Endothelial cell of umbilical vein (primary cell): ENCODE measurements around the gene OPCML. TPM values are rescaled to one million over a fixed set of nuclear protein-coding genes. Genes with fewer than 3 reads are reported as not detected.

Experiments
- BruUV-seq: library from RNA; stranded (reverse); fragments of 400-500 nt; replicated peaks from 2 replicates; lab custom pipeline; 2021; lab: Mats Ljungman, UMichigan
- CTCF ChIA-PET: fragments of 300-600, 350-600 bp; sonication (Branson Sonifier 250); formaldehyde crosslinking; loops from one replicate; lab custom pipeline; 2021; ENCODE audit warnings: antibody characterized with exemption, inconsistent platforms; lab: Charles Lee
- POLR2A ChIA-PET: fragments of 300-600, 350-600 bp; sonication (Branson Sonifier 250); formaldehyde crosslinking; loops from one replicate; lab custom pipeline; 2021; ENCODE audit warnings: antibody characterized with exemption, inconsistent platforms; lab: Charles Lee
- DNase-seq: peaks from one replicate; pipeline ENCODE4 v3.0.0-alpha.2; 2011; ENCODE audit warnings: low read depth, low spot score
- FAIRE-seq: peaks from 2 replicates; lab custom pipeline; 2011; peaks lifted over from hg19 to GRCh38; lab: Jason Lieb, UNC
- H2AFZ ChIP-seq: 2 replicates; pipeline ENCODE4 v1.6.0; 2012; ENCODE audit warnings: low read depth, low read length, control low read depth, inconsistent platforms
- H3K27ac ChIP-seq: 2 replicates; pipeline ENCODE4 v1.5.1; 2011; ENCODE audit warnings: low read depth, mild to moderate bottlenecking, control low read depth, low read length, moderate library complexity; ENCODE audit not compliant: insufficient read depth
- H3K27me3 ChIP-seq, 2 experiments: 2 replicates each; pipeline versions ENCODE4 v1.6.0 to v1.6.1; 2011; ENCODE audit warnings: low read length in 2 of 2, mixed read lengths in 1 of 2; ENCODE audit not compliant: control insufficient read depth in 2 of 2, insufficient read depth in 2 of 2
- H3K36me3 ChIP-seq, 2 experiments: 2 replicates in 1 of 2; 3 replicates in 1 of 2; pipeline ENCODE4 v1.5.1; 2011; ENCODE audit warnings: low read length in 2 of 2, mild to moderate bottlenecking in 1 of 2, moderate library complexity in 1 of 2; ENCODE audit not compliant: control insufficient read depth in 2 of 2, insufficient read depth in 2 of 2; ENCODE audit errors: extremely low read depth in 1 of 2
- H3K4me1 ChIP-seq: 3 replicates; pipeline ENCODE4 v1.5.1; 2011; ENCODE audit warnings: mild to moderate bottlenecking, low read length; ENCODE audit not compliant: control insufficient read depth, insufficient read depth; ENCODE audit errors: extremely low read depth
- H3K4me2 ChIP-seq: 2 replicates; pipeline ENCODE4 v1.6.1; 2011; ENCODE audit warnings: low read length, control low read depth, mixed read lengths; ENCODE audit not compliant: insufficient read depth
- H3K4me3 ChIP-seq, 3 experiments: fragments of 200-600 bp in 1 of 3; sonication (generic), shearing (Covaris generic) in 1 of 3; replicated peaks in 1 of 3; 2 replicates each; pipeline ENCODE4 v1.5.1; 2011 to 2016; ENCODE audit warnings: control low read depth in 3 of 3, low read length in 3 of 3, mild to moderate bottlenecking in 2 of 3, inconsistent platforms in 1 of 3, low read depth in 1 of 3, moderate library complexity in 1 of 3; ENCODE audit not compliant: insufficient read depth in 1 of 3
- H3K79me2 ChIP-seq: 2 replicates; pipeline ENCODE4 v1.6.0; 2012; ENCODE audit warnings: low read length, inconsistent platforms; ENCODE audit not compliant: control insufficient read depth, insufficient read depth
- H3K9ac ChIP-seq: replicated peaks from 2 replicates; pipeline ENCODE3; 2011; ENCODE audit warnings: low read length, control low read depth; ENCODE audit not compliant: insufficient read depth; ENCODE audit errors: extremely low read depth
- H3K9me1 ChIP-seq: replicated peaks from 3 replicates; pipeline ENCODE4 v1.6.0; 2011; ENCODE audit warnings: mild to moderate bottlenecking, low read length; ENCODE audit not compliant: control insufficient read depth, insufficient read depth; ENCODE audit errors: extremely low read depth
- H3K9me3 ChIP-seq: replicated peaks from 2 replicates; pipeline ENCODE4 v1.5.1; 2012; ENCODE audit warnings: low read length, inconsistent platforms; ENCODE audit not compliant: control insufficient read depth, insufficient read depth
- H4K20me1 ChIP-seq: replicated peaks from 2 replicates; pipeline ENCODE3; 2011; ENCODE audit warnings: mild to moderate bottlenecking, low read length; ENCODE audit not compliant: control insufficient read depth, insufficient read depth; ENCODE audit errors: extremely low read depth
- CTCF ChIP-seq, 2 donors: IDR thresholded peaks; 1 replicate in 1 of 2; 2 replicates in 1 of 2; pipeline ENCODE4 v1.5.1; 2011; ENCODE audit warnings: low read length in 2 of 2, mild to moderate bottlenecking in 2 of 2, moderate library complexity in 2 of 2, control low read depth in 1 of 2, inconsistent platforms in 1 of 2, low read depth in 1 of 2; ENCODE audit not compliant: insufficient read depth in 1 of 2; ENCODE audit errors: extremely low read depth in 1 of 2
- EZH2 ChIP-seq: IDR thresholded peaks from 2 replicates; pipeline ENCODE4 v1.6.1; 2012; ENCODE audit warnings: borderline replicate concordance, low read depth, mild to moderate bottlenecking, moderate library complexity, low read length, inconsistent platforms; ENCODE audit not compliant: severe bottlenecking
- FOS ChIP-seq: IDR thresholded peaks from 2 replicates; pipeline ENCODE4 v1.6.1; 2011; ENCODE audit warnings: mild to moderate bottlenecking, low read length, moderate library complexity, borderline replicate concordance; ENCODE audit not compliant: insufficient read depth
- GATA2 ChIP-seq: IDR thresholded peaks from 2 replicates; pipeline ENCODE4 v1.7.0; 2011; ENCODE audit warnings: low read depth, mild to moderate bottlenecking, moderate library complexity, mixed read lengths, low read length; ENCODE audit not compliant: insufficient read length, insufficient read depth
- JUN ChIP-seq: IDR thresholded peaks from 2 replicates; pipeline ENCODE4 v1.6.1; 2011; ENCODE audit warnings: borderline replicate concordance, low read depth; ENCODE audit not compliant: insufficient read length, insufficient read depth
- MAX ChIP-seq: IDR thresholded peaks from 2 replicates; pipeline ENCODE4 v1.6.1; 2011; ENCODE audit not compliant: insufficient read depth, insufficient read length
- MYC ChIP-seq: IDR thresholded peaks from one replicate; pipeline ENCODE4 v1.6.1; 2011; ENCODE audit warnings: mild to moderate bottlenecking, low read depth, low read length
- POLR2A ChIP-seq: IDR thresholded peaks from 2 replicates; pipeline ENCODE4 v1.6.1; 2012; ENCODE audit warnings: low read depth, mild to moderate bottlenecking, control low read depth, low read length
- POLR2AphosphoS5 ChIP-seq: IDR thresholded peaks from 2 replicates; pipeline ENCODE4 v1.6.1; 2012; ENCODE audit warnings: low read depth, mild to moderate bottlenecking, control low read depth, low read length, moderate library complexity; ENCODE audit not compliant: insufficient read depth
- dilution Hi-C: fragments of 300-500 bp; cut with MboI; formaldehyde crosslinking; loops from one replicate; pipeline ENCODE4 v1.15.0; 2019; ENCODE audit warnings: low sequenced_read_pairs; ENCODE audit not compliant: extremely low pct_ligation_motif_present
- intact Hi-C: fragments of 100-400 bp; cut with micrococcal nuclease; formaldehyde crosslinking; loops from one replicate; pipeline ENCODE4 v1.10.0; 2022
- polyA plus RNA-seq, 4 experiments: library from polyadenylated mRNA; depleted of rRNA in 3 of 4; stranded (reverse) in 3 of 4; unstranded in 1 of 4; fragments of >200 nt; gene quantifications; 2 replicates each; pipeline versions ENCODE4 v1.2.1 to v1.2.3, GENCODE V29; 2011 to 2012; ENCODE audit warnings: missing spikeins in 1 of 4
- total RNA-seq: library from RNA; stranded (reverse); gene quantifications from 2 replicates; pipeline ENCODE4 v1.2.3, GENCODE V29; 2021

Gene OPCML
- total and polyA plus RNA-seq, 2 donors (not counting 3 experiments of a cell fraction or from before 2014, with no cell fraction given) = not detected

- BruUV-seq = no TSS peak
- CTCF ChIA-PET = no interaction called here
- Histone ChIP-seq H2AFZ (no peak overlapping the region), H3K9me1 (no peaks in the 10 kb centered on the region), H3K9ac (no peak overlapping the region), H4K20me1 (no peaks in the 10 kb centered on the region), H3K4me2 (no peak overlapping the region), H3K9me3 (peaks cover 8% of the 10 kb centered on the region), H3K79me2 (no peaks in the 10 kb centered on the region), H3K36me3 (no peaks in the 10 kb centered on the region), H3K4me1 (no peaks in the 10 kb centered on the region), H3K27me3 (no peaks in the 10 kb centered on the region), H3K4me3 (no peak overlapping the region), H3K27ac (no peak overlapping the region)
- POLR2A ChIA-PET = no interaction called here
- intact Hi-C loops (no loop called here), dilution Hi-C loops (no loop called here)
- FAIRE-seq (no peak), DNase-seq (no peak)
- no peak for TF ChIP-seq EZH2
- no peak for TF ChIP-seq MAX
- TF ChIP-seq FOS = no peak
- TF ChIP-seq POLR2A = no peak
- no peak for TF ChIP-seq GATA2
- TF ChIP-seq MYC = no peak
- no peak for TF ChIP-seq CTCF (IDR thresholded peaks at IDR 0.05; ENCODE audit: extremely low read depth in 1 of 2, insufficient read depth in 1 of 2, low read depth in 1 of 2, low read length in 2 of 2)
- TF ChIP-seq POLR2AphosphoS5 = no peak
- no peak for TF ChIP-seq JUN
Observed at GRCh38 chr11:133263332-133263731, 269.0 kb downstream of the OPCML start.
